Astrocyte (in vitro differentiated cells and primary cell): ENCODE results near the gene PPP2R5E. TPM values are rescaled to one million over a fixed set of nuclear protein-coding genes. Genes with fewer than 3 reads are reported as not detected.
"Not testable (repeated sequence)": the region's sequence is repeated elsewhere in the genome, so short reads cannot be mapped to it uniquely, and the experiment has no call there.

Source experiments
- DNase-seq: peaks from one replicate; pipeline ENCODE4 v3.0.0-alpha.2; 2010; ENCODE audit warnings: low read depth
- FAIRE-seq: peaks from 2 replicates; lab custom pipeline; 2011; peaks lifted over from hg19 to GRCh38; lab: Jason Lieb, UNC
- H2AFZ ChIP-seq: 2 replicates; pipeline ENCODE4 v1.6.0; 2012; ENCODE audit warnings: low read depth, low read length, inconsistent platforms
- H3K27ac ChIP-seq: 2 replicates; pipeline ENCODE4 v1.5.1; 2011; ENCODE audit warnings: low read depth, low read length, inconsistent platforms
- H3K27me3 ChIP-seq: 2 replicates; pipeline ENCODE4 v1.6.0; 2011; ENCODE audit warnings: low read length, inconsistent platforms; ENCODE audit not compliant: insufficient read depth
- H3K36me3 ChIP-seq: 2 replicates; pipeline ENCODE4 v1.5.1; 2011; ENCODE audit warnings: low read length, inconsistent platforms; ENCODE audit not compliant: insufficient read depth
- H3K4me1 ChIP-seq: 2 replicates; pipeline ENCODE4 v1.5.1; 2011; ENCODE audit warnings: low read length, inconsistent platforms; ENCODE audit not compliant: insufficient read depth
- H3K4me2 ChIP-seq: 2 replicates; pipeline ENCODE4 v1.6.0; 2012; ENCODE audit warnings: low read length, inconsistent platforms
- H3K4me3 ChIP-seq: 2 replicates; pipeline ENCODE4 v1.5.1; 2011; ENCODE audit warnings: low read depth, mild to moderate bottlenecking, low read length, inconsistent platforms; ENCODE audit not compliant: insufficient read depth
- H3K79me2 ChIP-seq: 2 replicates; pipeline ENCODE4 v1.6.0; 2012; ENCODE audit warnings: mild to moderate bottlenecking, low read length, inconsistent platforms; ENCODE audit not compliant: insufficient read depth
- H3K9ac ChIP-seq: 2 replicates; pipeline ENCODE4 v1.6.0; 2012; ENCODE audit warnings: mild to moderate bottlenecking, low read length, inconsistent platforms
- H3K9me3 ChIP-seq: 2 replicates; pipeline ENCODE4 v1.5.1; 2012; ENCODE audit warnings: low read depth, mild to moderate bottlenecking, low read length, inconsistent platforms; ENCODE audit not compliant: insufficient read depth
- H4K20me1 ChIP-seq: 2 replicates; pipeline ENCODE4 v1.6.0; 2012; ENCODE audit warnings: low read length, inconsistent platforms; ENCODE audit not compliant: insufficient read depth
- H3K27ac Mint-ChIP-seq: one replicate; pipeline ENCODE4 v1.8.0; 2021; ENCODE audit warnings: mild to moderate bottlenecking, mixed read lengths; ENCODE audit not compliant: unreplicated experiment
- H3K27me3 Mint-ChIP-seq: one replicate; pipeline ENCODE4 v1.8.0; 2021; ENCODE audit warnings: low read depth, mixed read lengths; ENCODE audit not compliant: unreplicated experiment
- H3K36me3 Mint-ChIP-seq: one replicate; pipeline ENCODE4 v1.8.0; 2021; ENCODE audit warnings: low read depth, mixed read lengths; ENCODE audit not compliant: unreplicated experiment
- H3K4me1 Mint-ChIP-seq: one replicate; pipeline ENCODE4 v1.8.0; 2021; ENCODE audit warnings: low read depth, mixed read lengths; ENCODE audit not compliant: unreplicated experiment
- H3K4me3 Mint-ChIP-seq: one replicate; pipeline ENCODE4 v1.8.0; 2021; ENCODE audit warnings: mild to moderate bottlenecking, moderate library complexity, mixed read lengths; ENCODE audit not compliant: unreplicated experiment
- H3K9me3 Mint-ChIP-seq: one replicate; pipeline ENCODE4 v1.8.0; 2021; ENCODE audit warnings: mild to moderate bottlenecking, mixed read lengths; ENCODE audit not compliant: unreplicated experiment
- EZH2 ChIP-seq: IDR thresholded peaks from 2 replicates; pipeline ENCODE4 v1.6.1; 2012; ENCODE audit warnings: mild to moderate bottlenecking, low read length, inconsistent platforms; ENCODE audit not compliant: insufficient read depth
- total RNA-seq: library from RNA; stranded (reverse); gene quantifications from 2 replicates; pipeline ENCODE4 v1.2.1, GENCODE V29; 2021
- TF ChIP-seq, protein P1 (sequence below): IDR thresholded peaks from 2 replicates; pipeline ENCODE4 v1.5.1; 2011; ENCODE audit warnings: low read depth, mild to moderate bottlenecking, inconsistent platforms, low read length, moderate library complexity; ENCODE audit not compliant: insufficient read depth

The PPP2R5E gene
- total RNA-seq, 1 donor from 2014 or later, result 69.3 TPM

DNA sequence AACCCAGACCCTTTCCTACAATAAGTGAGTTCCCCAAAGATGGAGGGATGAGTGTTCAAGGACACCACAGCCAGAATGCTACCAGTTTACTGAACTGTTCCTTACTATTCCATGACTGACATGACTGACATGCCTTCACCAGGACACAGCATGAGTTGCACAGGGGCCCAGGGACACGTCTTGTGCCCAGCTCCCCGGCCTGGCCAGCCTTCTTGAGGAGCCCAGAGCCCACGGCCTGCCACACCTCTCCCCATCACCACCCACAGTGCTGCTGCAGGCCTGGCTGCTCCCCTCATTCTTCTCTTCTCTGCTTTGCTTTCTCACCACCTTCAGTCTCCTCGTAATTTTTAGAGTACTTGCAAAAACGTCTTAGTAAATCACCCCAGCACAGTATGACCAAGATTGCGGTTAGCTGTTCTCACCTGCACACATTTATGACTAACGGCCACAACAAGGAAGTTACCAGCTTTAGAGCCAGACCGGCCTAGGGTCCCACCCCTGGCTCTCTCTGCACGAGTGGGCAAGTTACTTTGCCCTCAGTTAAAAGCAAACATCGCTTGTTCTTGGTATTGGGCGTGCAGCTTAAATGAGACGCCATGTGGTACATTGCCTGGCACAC, 18.5 kb downstream of the PPP2R5E start:
- Histone ChIP-seq H3K9ac (no peak overlapping the region), H3K9me3 (no peaks in the 10 kb centered on the region), H2AFZ (no peak overlapping the region), H3K36me3 (no peaks in the 10 kb centered on the region), H3K27me3 (no peaks in the 10 kb centered on the region), H3K4me2 (no peak overlapping the region), H3K4me3 (no peak overlapping the region), H4K20me1 (peaks cover 59% of the 10 kb centered on the region), H3K79me2 (peaks cover 68% of the 10 kb centered on the region), H3K4me1 (no peaks in the 10 kb centered on the region), H3K27ac (no peak overlapping the region)
- peaks cover 10% of the 10 kb centered on the region for H3K4me1 Mint-ChIP-seq
- H3K9me3 Mint-ChIP-seq, result no peaks in the 10 kb centered on the region
- H3K27ac Mint-ChIP-seq, result no peak overlapping the region
- H3K4me3 Mint-ChIP-seq, result no peak overlapping the region
- TF ChIP-seq, protein P1, sequence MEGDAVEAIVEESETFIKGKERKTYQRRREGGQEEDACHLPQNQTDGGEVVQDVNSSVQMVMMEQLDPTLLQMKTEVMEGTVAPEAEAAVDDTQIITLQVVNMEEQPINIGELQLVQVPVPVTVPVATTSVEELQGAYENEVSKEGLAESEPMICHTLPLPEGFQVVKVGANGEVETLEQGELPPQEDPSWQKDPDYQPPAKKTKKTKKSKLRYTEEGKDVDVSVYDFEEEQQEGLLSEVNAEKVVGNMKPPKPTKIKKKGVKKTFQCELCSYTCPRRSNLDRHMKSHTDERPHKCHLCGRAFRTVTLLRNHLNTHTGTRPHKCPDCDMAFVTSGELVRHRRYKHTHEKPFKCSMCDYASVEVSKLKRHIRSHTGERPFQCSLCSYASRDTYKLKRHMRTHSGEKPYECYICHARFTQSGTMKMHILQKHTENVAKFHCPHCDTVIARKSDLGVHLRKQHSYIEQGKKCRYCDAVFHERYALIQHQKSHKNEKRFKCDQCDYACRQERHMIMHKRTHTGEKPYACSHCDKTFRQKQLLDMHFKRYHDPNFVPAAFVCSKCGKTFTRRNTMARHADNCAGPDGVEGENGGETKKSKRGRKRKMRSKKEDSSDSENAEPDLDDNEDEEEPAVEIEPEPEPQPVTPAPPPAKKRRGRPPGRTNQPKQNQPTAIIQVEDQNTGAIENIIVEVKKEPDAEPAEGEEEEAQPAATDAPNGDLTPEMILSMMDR, result no peak
- TF ChIP-seq EZH2, result no peak
- H3K36me3 Mint-ChIP-seq, result peaks cover 5% of the 10 kb centered on the region
- no peak for FAIRE-seq
- no peak for DNase-seq
- H3K27me3 Mint-ChIP-seq, result no peaks in the 10 kb centered on the region

DNA sequence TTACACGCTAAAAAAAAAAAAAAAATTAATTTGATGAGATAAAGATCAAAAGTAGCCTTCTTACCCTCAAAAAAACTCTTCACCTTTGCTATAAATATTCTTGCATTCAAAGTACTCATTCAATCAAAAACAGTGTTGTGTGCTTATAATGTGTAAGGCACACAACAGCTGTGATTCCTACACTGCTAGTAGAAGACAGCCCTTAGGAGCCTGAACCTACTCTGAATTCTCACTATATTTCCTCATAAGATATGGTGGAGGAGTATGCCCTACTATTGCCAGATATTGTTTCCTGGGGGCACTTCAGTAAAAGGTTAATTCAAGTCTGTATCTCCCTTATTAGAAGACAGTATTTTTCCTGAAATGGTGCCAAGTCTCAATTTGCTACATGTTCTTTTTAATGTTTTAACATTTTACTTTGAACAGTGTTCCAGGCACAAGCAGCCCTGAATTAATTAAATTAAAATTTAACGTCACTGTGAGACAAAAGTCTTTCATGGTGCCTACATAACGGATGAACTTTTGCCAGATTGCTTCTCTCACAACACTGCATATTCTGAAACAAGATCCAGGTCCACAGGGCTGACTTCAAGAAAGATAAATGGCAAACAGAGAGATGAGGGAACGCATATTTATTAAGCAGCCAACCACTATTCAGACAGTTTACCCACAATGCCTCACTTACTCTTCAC, 19.3 kb downstream of the PPP2R5E start:
- no peak overlapping the region for H3K4me3 ChIP-seq
- H3K36me3 ChIP-seq, result no peaks in the 10 kb centered on the region
- TF ChIP-seq, protein P1, result no peak
- TF ChIP-seq EZH2, result no peak
- H3K9ac ChIP-seq, result no peak overlapping the region
- peaks cover 55% of the 10 kb centered on the region for H4K20me1 ChIP-seq
- no peak overlapping the region for H3K4me2 ChIP-seq
- DNase-seq, result no peak
- Mint-ChIP-seq H3K4me1 (peaks cover 10% of the 10 kb centered on the region), H3K27ac (no peak overlapping the region), H3K9me3 (no peaks in the 10 kb centered on the region), H3K36me3 (peaks cover 5% of the 10 kb centered on the region), H3K4me3 (no peak overlapping the region), H3K27me3 (no peaks in the 10 kb centered on the region)
- FAIRE-seq, result no peak
- H2AFZ ChIP-seq, result no peak overlapping the region
- H3K9me3 ChIP-seq, result no peaks in the 10 kb centered on the region
- no peak overlapping the region for H3K27ac ChIP-seq
- H3K27me3 ChIP-seq, result no peaks in the 10 kb centered on the region
- no peaks in the 10 kb centered on the region for H3K4me1 ChIP-seq
- H3K79me2 ChIP-seq, result peaks cover 68% of the 10 kb centered on the region

DNA sequence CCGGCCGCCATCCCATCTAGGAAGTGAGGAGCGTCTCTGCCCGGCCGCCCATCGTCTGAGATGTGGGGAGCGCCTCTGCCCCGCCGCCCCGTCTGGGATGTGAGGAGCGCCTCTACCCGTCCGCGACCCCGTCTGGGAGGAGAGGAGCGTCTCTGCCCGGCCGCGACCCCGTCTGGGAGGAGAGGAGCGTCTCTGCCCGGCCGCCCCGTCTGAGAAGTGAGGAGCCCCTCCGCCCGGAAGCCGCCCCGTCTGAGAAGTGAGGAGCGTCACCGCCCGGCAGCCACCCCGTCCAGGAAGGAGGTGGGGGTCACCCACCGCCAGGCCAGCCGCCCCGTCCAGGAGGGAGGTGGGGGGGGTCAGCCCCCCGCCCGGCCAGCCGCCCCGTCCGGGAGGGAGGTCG, 20.7 kb downstream of the PPP2R5E start:
- H3K27me3 ChIP-seq, H3K9me3 Mint-ChIP-seq, H3K27me3 Mint-ChIP-seq, H3K4me1 ChIP-seq, H3K4me3 Mint-ChIP-seq, H3K9ac ChIP-seq, H2AFZ ChIP-seq, H3K27ac ChIP-seq, H3K27ac Mint-ChIP-seq, DNase-seq, H3K9me3 ChIP-seq, H3K36me3 Mint-ChIP-seq, H3K36me3 ChIP-seq, H3K4me2 ChIP-seq, FAIRE-seq, H3K4me3 ChIP-seq: not testable (repeated sequence)
- H4K20me1 ChIP-seq, result peaks cover 52% of the 10 kb centered on the region
- H3K4me1 Mint-ChIP-seq, result peaks cover 10% of the 10 kb centered on the region
- H3K79me2 ChIP-seq, result peaks cover 66% of the 10 kb centered on the region
